Left ventricle myocardium inferior (tissue), 1 donor: Measurements from ENCODE around the gene PLCB2. TPM values are rescaled to one million over a fixed set of nuclear protein-coding genes. Genes with fewer than 3 reads are reported as not detected.

ENCODE experiments used
- DNase-seq: peaks from one replicate; pipeline ENCODE4 v3.0.0-alpha.2; 2020
- H3K27ac ChIP-seq: fragments of 200-600 bp; replicated peaks from 2 replicates; pipeline ENCODE4 v1.8.0; 2021
- H3K27me3 ChIP-seq: fragments of 200-600 bp; 2 replicates; pipeline ENCODE4 v1.8.0; 2021; ENCODE audit warnings: low read depth
- H3K36me3 ChIP-seq: fragments of 200-600 bp; 2 replicates; pipeline ENCODE4 v1.8.0; 2021
- H3K4me1 ChIP-seq: fragments of 200-600 bp; 2 replicates; pipeline ENCODE4 v1.8.0; 2021
- H3K4me3 ChIP-seq: fragments of 200-600 bp; 2 replicates; pipeline ENCODE4 v1.8.0; 2021; ENCODE audit warnings: mild to moderate bottlenecking, moderate library complexity
- H3K9me3 ChIP-seq: fragments of 200-600 bp; replicated peaks from 2 replicates; pipeline ENCODE4 v1.8.0; 2021
- intact Hi-C: fragments of 100-400 bp; cut with micrococcal nuclease; formaldehyde crosslinking; loops from one replicate; pipeline ENCODE4 v1.11.0; 2022
- total RNA-seq: library from RNA; stranded (reverse); fragmentation: NEBNext Ultra II Directional; extraction: Animal tissue kit (Norgen Biotek cat#: 25700); gene quantifications from one replicate; pipeline ENCODE4 v1.2.1, GENCODE V29; 2021
- TF ChIP-seq, protein P1 (sequence below): fragments of 200-600 bp; IDR thresholded peaks from 2 replicates; pipeline ENCODE4 v1.8.0; 2021; ENCODE audit warnings: antibody characterized with exemption, mild to moderate bottlenecking, borderline replicate concordance
- donor health status: DM: no; HTN: yes; CAD: no; lungs with severe emphysema.

PLCB2 gene
- total RNA-seq, 1 donor from 2014 or later, result 8.5 TPM

GRCh38 chr15:40281801-40282146 is 26.0 kb downstream of the PLCB2 start:
- intact Hi-C loops, result loop anchor here (10.0 kb wide), 1 partner anchor 143 kb away; no protein-coding TSS in a partner anchor
- Histone ChIP-seq H3K4me1 (peaks cover 64% of the 10 kb centered on the region), H3K4me3 (peak overlapping the region; percentile 68), H3K36me3 (no peaks in the 10 kb centered on the region), H3K27me3 (peaks cover 80% of the 10 kb centered on the region), H3K27ac (no peak overlapping the region), H3K9me3 (no peaks in the 10 kb centered on the region)
- no peak for DNase-seq
- TF ChIP-seq, protein P1, sequence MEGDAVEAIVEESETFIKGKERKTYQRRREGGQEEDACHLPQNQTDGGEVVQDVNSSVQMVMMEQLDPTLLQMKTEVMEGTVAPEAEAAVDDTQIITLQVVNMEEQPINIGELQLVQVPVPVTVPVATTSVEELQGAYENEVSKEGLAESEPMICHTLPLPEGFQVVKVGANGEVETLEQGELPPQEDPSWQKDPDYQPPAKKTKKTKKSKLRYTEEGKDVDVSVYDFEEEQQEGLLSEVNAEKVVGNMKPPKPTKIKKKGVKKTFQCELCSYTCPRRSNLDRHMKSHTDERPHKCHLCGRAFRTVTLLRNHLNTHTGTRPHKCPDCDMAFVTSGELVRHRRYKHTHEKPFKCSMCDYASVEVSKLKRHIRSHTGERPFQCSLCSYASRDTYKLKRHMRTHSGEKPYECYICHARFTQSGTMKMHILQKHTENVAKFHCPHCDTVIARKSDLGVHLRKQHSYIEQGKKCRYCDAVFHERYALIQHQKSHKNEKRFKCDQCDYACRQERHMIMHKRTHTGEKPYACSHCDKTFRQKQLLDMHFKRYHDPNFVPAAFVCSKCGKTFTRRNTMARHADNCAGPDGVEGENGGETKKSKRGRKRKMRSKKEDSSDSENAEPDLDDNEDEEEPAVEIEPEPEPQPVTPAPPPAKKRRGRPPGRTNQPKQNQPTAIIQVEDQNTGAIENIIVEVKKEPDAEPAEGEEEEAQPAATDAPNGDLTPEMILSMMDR, result no peak

GRCh38 chr15:40281057-40281800 is 26.5 kb downstream of the PLCB2 start:
- Histone ChIP-seq H3K27me3 (peaks cover 82% of the 10 kb centered on the region), H3K4me3 (peak overlapping the region; percentile 68), H3K4me1 (peaks cover 58% of the 10 kb centered on the region), H3K36me3 (no peaks in the 10 kb centered on the region), H3K27ac (no peak overlapping the region), H3K9me3 (no peaks in the 10 kb centered on the region)
- intact Hi-C loops, result loop anchor here (10.0 kb wide), 1 partner anchor 144 kb away; no protein-coding TSS in a partner anchor
- TF ChIP-seq, protein P1, result no peak
- DNase-seq, result no peak

DNA sequence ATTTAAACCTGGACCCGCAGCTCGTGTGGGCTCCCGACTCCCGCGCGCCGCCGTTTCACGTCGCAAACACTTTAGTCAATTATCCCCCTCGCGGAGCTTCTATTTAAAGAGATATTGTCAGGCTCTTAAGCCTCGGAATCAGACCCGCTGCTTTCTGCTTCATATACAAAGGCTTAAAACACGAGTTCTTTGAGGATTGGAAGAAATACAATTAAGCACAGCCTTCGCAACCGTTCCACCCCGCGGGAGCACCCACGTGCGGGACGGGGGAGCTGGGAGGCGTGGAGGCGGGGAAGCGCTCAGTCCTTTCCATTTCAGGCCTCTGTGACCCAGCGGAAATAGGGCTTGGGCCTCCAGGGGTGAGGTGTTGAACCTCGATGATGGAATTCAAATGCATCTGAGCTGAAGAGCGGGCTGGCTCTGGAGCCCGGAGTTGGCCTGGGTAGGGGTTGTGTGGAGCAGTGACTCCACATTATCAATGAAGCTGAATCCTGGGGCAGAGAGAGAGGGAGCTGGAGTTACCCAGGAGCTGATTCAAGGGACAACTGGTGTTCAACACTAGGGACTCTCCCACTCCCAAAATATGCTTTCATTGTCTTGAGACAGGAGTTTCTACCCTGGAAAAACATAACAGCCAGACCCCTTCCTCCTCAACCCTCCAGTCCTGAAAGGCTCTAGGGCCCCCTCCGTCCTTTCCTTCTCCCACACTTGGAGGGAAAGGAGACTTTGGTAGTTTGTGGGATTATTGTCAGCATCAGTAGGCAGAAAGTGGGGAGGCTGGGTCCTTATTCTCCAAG is 27.3 kb downstream of the PLCB2 start:
- H3K4me1 ChIP-seq, result peaks cover 51% of the 10 kb centered on the region
- DNase-seq, result no peak
- intact Hi-C loops, result loop anchor here (10.0 kb wide), 1 partner anchor 144 kb away; no protein-coding TSS in a partner anchor

DNA sequence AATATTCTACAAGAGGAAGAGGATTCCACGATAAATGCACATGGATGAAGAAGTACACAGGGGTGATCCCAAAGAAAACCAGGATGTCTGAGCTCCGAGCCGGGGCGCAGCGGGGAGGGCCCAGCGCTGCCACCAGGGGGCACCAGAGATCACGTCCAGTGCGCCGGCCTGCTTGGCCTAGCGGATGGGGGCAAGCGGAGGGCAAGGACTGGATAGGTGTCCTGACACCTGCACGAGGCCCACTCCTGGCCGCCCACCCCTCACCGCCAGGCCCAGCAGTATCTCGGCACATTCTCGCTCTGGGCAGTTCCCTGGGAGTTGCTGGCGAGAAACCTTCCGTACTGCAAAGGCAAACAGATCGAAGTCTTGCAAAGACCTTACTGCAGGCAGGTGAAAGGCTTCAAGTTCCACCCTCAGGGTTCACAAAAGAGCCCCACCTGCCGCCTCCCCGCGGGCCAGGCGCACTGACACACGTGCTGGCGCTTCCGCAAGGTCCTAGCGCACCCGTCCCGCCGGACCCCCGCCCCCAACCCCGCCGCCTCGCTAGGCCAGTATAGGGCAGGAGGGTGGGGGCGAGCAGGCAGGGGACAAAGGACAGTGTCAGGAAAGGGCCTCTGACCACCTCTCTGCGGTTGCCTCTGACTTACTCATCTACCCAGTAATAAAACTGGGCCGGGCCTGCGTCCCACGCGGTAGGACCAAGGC is 28.1 kb downstream of the PLCB2 start:
- Histone ChIP-seq H3K36me3 (no peaks in the 10 kb centered on the region), H3K4me1 (peaks cover 42% of the 10 kb centered on the region), H3K4me3 (no peak overlapping the region), H3K27me3 (peaks cover 86% of the 10 kb centered on the region), H3K27ac (no peak overlapping the region), H3K9me3 (no peaks in the 10 kb centered on the region)
- DNase-seq, result peak; percentile 74
- TF ChIP-seq, protein P1, result peak; percentile 99
- intact Hi-C loops, result loop anchor here (5.0 to 10.0 kb wide), 3 partner anchors 62 to 235 kb away; no protein-coding TSS in a partner anchor

More for the DNA sequence above, 27.3 kb downstream of the PLCB2 start:
- Histone ChIP-seq H3K9me3 (no peaks in the 10 kb centered on the region), H3K36me3 (no peaks in the 10 kb centered on the region), H3K27ac (no peak overlapping the region), H3K27me3 (peaks cover 89% of the 10 kb centered on the region), H3K4me3 (no peak overlapping the region)
- TF ChIP-seq, protein P1, result no peak

DNA sequence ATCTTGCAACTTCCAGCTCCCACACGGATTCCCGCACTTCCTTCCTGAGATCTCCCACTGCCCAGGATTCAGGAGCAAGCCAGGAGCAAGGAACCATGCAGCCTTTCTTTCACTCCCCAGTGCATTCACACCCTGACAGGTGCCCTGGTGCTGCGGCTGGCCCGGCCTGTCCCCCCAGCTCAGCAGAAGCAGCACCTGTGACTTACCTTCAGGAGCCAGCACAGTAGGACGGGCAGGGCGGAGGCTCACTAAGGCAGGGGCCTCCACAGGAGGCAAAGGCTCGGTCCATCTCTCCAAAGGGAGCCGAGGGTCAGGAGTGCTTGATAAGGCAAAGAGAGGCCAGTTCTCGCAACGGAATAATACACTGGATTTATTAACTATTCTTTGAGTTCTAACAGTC is 29.7 kb downstream of the PLCB2 start:
- TF ChIP-seq, protein P1, result no peak
- no peaks in the 10 kb centered on the region for H3K36me3 ChIP-seq
- intact Hi-C loops, result loop anchor here (5.0 to 10.0 kb wide), 2 partner anchors 61 to 233 kb away; no protein-coding TSS in a partner anchor
- H3K4me1 ChIP-seq, result peaks cover 36% of the 10 kb centered on the region
- no peak overlapping the region for H3K4me3 ChIP-seq
- H3K27ac ChIP-seq, result no peak overlapping the region
- H3K9me3 ChIP-seq, result no peaks in the 10 kb centered on the region
- DNase-seq, result no peak
- H3K27me3 ChIP-seq, result peaks cover 70% of the 10 kb centered on the region
